OCI-LY1 (cell line): ENCODE measurements around the gene RFTN1.

Experiments used
- EZH2 ChIP-seq: fragments of 200-600 bp; sonication (generic), shearing (Covaris generic); IDR thresholded peaks from 2 replicates; pipeline ENCODE4 v1.8.0; 2017; ENCODE audit warnings: borderline replicate concordance, mixed run types, mild to moderate bottlenecking, antibody characterized with exemption, low read length, moderate library complexity, mixed read lengths
- TF ChIP-seq, protein P1 (sequence below): fragments of 200-600 bp; sonication (generic), shearing (Covaris generic); IDR thresholded peaks from 2 replicates; pipeline ENCODE4 v1.5.1; 2017; ENCODE audit warnings: mild to moderate bottlenecking, antibody characterized with exemption, low read length, moderate library complexity, mixed read lengths

DNA sequence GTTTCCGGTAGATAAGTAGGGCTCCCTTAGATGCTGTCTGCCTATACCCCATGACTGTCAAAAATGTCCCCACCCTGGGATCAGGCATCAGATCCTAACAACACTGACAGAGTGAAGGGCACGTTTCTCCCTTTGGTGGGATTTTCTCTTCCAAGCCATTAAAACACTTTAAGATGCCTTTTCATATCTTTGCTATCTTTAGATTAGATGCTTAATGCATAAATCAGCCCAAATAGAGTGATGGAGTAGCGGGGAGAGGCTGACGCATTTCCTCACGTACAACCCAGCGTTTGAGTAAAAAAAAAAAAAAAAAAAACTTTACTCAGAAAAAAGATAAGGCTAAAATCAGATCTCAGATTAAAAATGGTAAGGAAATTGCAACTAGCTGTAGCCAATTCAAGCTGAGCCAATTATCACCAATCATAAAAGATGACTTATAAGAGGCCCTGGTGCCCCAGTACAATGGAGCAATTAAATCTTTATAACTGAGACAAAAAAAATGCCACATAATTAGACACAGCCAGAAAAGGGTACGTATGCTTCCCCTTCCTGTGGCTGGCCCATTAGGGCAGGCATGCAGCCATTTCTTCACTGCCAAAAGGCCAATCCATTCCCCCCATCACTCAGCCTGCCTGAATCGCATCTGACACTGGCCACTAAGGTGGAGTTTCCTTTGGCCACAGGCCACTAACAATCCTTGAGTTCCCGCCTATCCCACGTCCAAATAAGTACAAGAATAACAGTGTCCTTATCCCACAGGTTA is 45.0 kb downstream of the RFTN1 start:
- TF ChIP-seq, protein P1, sequence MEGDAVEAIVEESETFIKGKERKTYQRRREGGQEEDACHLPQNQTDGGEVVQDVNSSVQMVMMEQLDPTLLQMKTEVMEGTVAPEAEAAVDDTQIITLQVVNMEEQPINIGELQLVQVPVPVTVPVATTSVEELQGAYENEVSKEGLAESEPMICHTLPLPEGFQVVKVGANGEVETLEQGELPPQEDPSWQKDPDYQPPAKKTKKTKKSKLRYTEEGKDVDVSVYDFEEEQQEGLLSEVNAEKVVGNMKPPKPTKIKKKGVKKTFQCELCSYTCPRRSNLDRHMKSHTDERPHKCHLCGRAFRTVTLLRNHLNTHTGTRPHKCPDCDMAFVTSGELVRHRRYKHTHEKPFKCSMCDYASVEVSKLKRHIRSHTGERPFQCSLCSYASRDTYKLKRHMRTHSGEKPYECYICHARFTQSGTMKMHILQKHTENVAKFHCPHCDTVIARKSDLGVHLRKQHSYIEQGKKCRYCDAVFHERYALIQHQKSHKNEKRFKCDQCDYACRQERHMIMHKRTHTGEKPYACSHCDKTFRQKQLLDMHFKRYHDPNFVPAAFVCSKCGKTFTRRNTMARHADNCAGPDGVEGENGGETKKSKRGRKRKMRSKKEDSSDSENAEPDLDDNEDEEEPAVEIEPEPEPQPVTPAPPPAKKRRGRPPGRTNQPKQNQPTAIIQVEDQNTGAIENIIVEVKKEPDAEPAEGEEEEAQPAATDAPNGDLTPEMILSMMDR, result no peak
- no peak for TF ChIP-seq EZH2
